ENCODE results near the gene MYO1G. TPM values are rescaled to one million over a fixed set of nuclear protein-coding genes. Genes with fewer than 3 reads are reported as not detected.
A peak's percentile ranks its signal among the peaks of the same experiment; 100 is the strongest.

Gene MYO1G
- total and polyA plus RNA-seq, 12 donors, result 0.06 to 12.8 (median 3.8) TPM

DNA sequence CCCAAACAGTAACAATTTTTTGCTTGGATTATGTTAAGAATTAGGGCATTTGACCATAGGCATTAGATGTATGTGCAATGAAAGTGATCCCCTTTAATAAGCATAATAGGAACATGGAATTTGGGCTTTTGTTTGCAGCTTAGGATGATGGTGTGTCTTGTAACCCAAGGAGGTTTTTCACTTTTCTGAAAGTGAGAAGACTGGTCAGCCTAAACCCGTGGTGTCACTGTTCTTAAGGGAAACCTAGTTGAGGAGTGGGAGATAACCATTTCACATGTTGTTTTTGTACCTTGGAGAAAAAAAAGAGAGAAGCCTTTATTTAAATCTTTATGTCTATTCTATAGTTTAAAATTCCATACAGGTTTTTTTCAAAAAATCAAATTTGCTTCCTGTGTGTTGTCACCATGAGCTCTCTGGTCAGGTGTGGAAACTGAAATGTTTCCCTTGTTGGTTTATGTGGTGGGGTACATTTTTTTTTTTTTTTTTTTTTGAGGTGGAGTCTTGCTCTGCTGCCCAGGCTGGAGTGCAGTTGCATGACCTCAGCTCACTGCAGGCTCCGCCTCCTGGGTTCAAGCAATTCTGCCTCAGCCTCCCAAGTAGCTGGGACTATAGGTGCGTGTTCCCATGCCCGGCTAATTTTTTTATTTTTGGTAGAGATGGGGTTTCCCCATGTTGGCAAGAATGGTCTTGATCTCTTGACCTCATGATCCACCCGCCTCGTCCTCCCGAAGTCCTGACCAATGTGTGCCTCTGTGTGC is 28.9 kb upstream of the MYO1G start:
- no peak for TF ChIP-seq CTCF (IDR thresholded peaks at IDR 0.05)
- no peak for TF ChIP-seq POLR2A (IDR thresholded peaks at IDR 0.05)
- intact Hi-C loops (cut with DNase I), result no loop called here
- 93 to 95% (median 94%) methylated on average over 7 of the region's 7 CpGs for WGBS, 4 donors
- Histone ChIP-seq H3K4me1 (replicated peaks in 1 of 2) (peaks cover 7 to 11% of the 10 kb centered on the region in 2 donors), H3K4me3 (no peak overlapping the region), H3K36me3 (replicated peaks in 1 of 2) (no peaks in the 10 kb centered on the region), H3K9me3 (replicated peaks in 1 of 3) (no peaks in the 10 kb centered on the region), H3K27me3 (no peaks in the 10 kb centered on the region), H3K27ac (no peak overlapping the region)
- no peak for DNase-seq

GRCh38 chr7:45007106-45007505 is 28.3 kb upstream of the MYO1G start:
- 51 to 61% (median 56%) methylated on average over 5 to 7 of the region's 7 CpGs for WGBS, 4 donors
- Histone ChIP-seq H3K27ac (peak overlapping the region in 1 of 5 donors; percentile 20), H3K9me3 (replicated peaks in 1 of 3) (no peaks in the 10 kb centered on the region), H3K27me3 (no peaks in the 10 kb centered on the region), H3K36me3 (replicated peaks in 1 of 2) (no peaks in the 10 kb centered on the region), H3K4me1 (replicated peaks in 1 of 2) (peaks cover 8 to 13% of the 10 kb centered on the region in 2 donors), H3K4me3 (no peak overlapping the region)
- no peak for DNase-seq
- TF ChIP-seq CTCF (IDR thresholded peaks at IDR 0.05) (no peak), POLR2A (IDR thresholded peaks at IDR 0.05) (no peak)
- intact Hi-C loops (cut with DNase I), result no loop called here

DNA sequence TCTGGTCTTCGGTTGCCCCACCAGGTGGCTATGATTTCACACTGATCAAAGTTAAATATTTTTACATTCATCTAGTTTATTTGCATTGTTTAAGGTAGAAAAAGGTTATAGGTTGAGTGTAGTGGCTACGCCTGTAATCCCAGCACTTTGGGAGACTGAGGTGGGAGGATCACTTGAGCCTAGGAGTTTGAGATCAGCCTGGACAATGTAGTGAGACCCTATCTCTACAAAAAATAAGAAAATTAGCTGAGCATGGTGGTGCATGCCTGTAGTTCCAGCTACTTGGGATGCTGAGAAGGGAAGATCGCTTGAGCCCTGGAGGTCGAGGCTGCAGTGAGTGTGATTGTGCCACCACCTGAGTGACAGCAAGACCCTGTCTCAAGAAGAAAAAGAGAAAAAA is 25.0 kb upstream of the MYO1G start:
- peaks cover 23 to 29% of the 10 kb centered on the region in 2 donors for H3K4me1 ChIP-seq (replicated peaks in 1 of 2)
- no peaks in the 10 kb centered on the region for H3K27me3 ChIP-seq
- H3K27ac ChIP-seq, result no peak overlapping the region
- DNase-seq, result no peak
- H3K9me3 ChIP-seq (replicated peaks in 1 of 3), result no peaks in the 10 kb centered on the region
- TF ChIP-seq POLR2A (IDR thresholded peaks at IDR 0.05) (no peak), CTCF (IDR thresholded peaks at IDR 0.05) (no peak)
- 95 to 99% (median 96%) methylated on average over 4 of the region's 4 CpGs for WGBS, 4 donors
- no peaks in the 10 kb centered on the region for H3K36me3 ChIP-seq (replicated peaks in 1 of 2)
- H3K4me3 ChIP-seq, result no peak overlapping the region
- intact Hi-C loops (cut with DNase I), result no loop called here

- Histone ChIP-seq H3K27me3 (no peaks in the 10 kb centered on the region), H3K27ac (peak overlapping the region in 1 of 5 donors; percentile 100), H3K9me3 (replicated peaks in 1 of 3) (no peaks in the 10 kb centered on the region), H3K4me3 (peak overlapping the region in 1 of 4 donors; percentile 88), H3K36me3 (replicated peaks in 1 of 2) (no peaks in the 10 kb centered on the region), H3K4me1 (replicated peaks in 1 of 2) (peaks cover 15 to 24% of the 10 kb centered on the region in 2 donors)
- TF ChIP-seq POLR2A (IDR thresholded peaks at IDR 0.05) (no peak), CTCF (IDR thresholded peaks at IDR 0.05) (no peak)
- intact Hi-C loops (cut with DNase I), result no loop called here
- no peak for DNase-seq
- 32 to 47% (median 41%) methylated on average over 2 of the region's 2 CpGs for WGBS, 4 donors
Observed at GRCh38 chr7:45001826-45002225, 23.0 kb upstream of the MYO1G start.

Data from adrenal gland (tissue), 12 donors.